Airway epithelial cell (primary cell): ENCODE data around the gene SELENOH. TPM values are rescaled to one million over a fixed set of nuclear protein-coding genes. Genes with fewer than 3 reads are reported as not detected.

Experiments
- total RNA-seq: library from RNA; depleted of rRNA; stranded (reverse); fragments of >200 nt; gene quantifications from 2 replicates; pipeline ENCODE4 v1.2.3, GENCODE V29; 2015

Gene SELENOH
- 174 and 240 TPM in 2 replicates for total RNA-seq

DNA sequence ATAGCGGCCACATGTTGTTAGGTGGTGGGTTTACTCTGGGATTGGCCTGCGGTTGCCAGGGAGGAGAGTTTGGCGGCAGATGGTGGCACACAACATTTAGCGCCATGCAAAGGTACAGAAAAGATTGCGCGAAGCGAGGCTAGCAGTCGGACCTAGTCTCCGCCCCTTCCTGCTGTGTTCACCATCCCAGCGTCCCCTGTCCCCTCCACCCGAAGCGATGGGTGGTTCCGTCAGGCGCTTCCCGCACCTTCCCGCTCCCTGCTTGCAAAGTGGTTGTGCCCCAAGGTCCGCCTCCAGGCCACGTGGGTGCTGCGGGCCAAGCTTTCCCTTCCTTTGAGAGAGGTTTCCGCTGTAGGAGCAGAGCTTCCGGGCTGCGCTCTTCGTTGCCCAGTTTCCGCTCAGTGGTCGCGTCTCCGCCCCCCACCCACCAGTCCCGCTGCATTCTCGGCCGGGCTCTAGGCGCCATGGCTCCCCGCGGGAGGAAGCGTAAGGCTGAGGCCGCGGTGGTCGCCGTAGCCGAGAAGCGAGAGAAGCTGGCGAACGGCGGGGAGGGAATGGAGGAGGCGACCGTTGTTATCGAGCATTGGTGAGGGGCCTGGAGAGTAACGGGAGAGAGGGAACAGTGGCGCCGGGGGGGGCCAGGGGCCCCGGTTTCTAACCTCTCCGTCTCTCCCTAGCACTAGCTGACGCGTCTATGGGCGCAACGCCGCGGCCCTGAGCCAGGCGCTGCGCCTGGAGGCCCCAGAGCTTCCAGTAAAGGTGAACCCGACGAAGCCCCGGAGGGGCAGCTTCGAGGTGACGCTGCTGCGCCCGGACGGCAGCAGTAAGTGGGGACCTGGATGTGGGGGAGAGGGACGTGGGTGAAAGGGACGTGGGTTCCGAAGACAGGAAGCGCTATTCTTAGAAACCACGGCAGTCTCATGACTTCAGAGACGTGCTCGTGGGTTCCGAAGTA is at the start of gene SELENOH:
TSS of gene SELENOH (plus strand) at position 360 of the 955 bp plus-strand sequence. CDS start at position 465, 105 bp downstream.

DNA sequence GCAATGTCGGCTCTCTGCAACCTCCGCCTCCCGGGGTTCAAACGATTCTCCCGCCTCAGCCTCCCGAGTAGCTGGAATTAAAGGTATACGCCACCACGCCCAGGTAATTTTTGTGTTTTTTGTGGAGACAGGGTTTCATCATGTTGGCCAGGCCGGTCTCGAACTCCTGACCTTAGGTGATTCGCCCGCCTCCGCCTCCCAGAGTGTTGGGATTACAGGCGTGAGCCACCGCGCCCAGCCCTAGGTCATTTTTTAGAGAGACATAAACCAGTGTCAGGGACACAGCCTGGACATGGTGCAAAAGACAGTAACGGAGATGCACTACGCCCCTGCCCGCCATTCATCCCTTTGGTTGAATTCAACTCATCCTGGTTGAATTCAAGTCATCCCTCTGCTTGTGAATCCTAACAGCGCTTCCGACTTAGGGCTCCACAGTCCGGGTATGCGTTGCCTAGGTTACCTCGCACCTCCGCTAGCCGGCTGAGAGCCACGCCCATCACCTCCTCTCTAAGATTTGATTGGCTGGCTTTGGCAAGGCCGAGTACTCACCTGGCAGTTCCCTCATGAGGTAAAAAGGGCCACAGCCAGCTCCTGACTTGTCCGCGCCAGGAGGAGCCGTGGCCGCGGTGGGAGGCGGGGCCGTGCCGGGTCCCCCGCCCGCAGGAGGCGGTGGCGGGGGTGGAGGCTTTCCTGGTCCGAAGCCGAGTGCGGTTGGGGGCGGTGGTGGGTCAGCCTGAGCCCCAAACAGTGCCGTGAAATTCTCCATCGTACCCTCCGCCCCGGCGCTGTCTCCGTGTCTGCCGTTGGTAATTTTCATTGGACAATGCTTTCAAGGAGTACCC is 29.7 kb upstream of the SELENOH start, which contains the start of gene MED19:
TSS of gene MED19 (minus strand) at position 802 of the 842 bp plus-strand sequence. CDS start at position 766, 36 bp downstream.

DNA sequence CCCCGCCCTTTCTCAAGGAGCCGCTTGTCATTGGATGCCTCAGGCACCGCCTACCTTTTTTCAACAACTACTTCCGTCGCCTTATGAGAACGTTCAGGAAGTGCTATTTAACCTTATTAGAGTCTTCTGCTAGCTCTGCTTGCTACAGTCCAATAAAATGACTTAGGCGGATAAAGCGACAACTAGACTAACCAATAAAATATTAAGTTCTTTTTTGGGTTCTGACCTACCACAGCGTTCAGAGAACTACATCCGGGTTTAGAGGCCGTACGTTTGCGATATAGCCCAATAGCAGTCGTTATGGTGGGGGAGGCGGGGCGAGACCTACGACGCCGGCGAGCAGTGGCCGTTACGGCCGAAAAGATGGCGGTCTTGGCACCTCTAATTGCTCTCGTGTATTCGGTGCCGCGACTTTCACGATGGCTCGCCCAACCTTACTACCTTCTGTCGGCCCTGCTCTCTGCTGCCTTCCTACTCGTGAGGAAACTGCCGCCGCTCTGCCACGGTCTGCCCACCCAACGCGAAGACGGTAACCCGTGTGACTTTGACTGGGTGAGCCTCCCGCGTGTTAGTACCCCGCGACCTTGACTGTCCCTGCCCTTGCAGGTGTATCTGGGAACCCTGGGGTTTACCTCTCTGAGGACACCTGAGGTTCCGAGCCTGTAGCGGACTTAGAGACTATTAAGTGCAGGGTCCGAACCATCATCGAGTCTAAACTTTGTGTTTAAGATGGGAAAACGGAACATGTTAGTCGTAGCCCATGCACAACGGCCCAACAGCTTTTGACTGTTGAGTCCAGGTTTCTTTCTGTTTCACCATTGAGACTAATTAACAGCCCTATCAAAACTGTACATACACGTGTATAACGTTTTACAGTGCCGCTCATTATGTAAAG is 28.8 kb upstream of the SELENOH start, which contains the start of gene TMX2:
TSS of gene TMX2 (plus strand) at position 338 of the 895 bp plus-strand sequence. CDS start at position 364, 26 bp downstream.

GRCh38 chr11:57751676-57752253 is 10.5 kb downstream of the SELENOH start, which contains the start of gene BTBD18:
Gene BTBD18, minus strand, starts transcription at chr11:57751819. Its CDS starts 631 bp downstream, at chr11:57751188.

DNA sequence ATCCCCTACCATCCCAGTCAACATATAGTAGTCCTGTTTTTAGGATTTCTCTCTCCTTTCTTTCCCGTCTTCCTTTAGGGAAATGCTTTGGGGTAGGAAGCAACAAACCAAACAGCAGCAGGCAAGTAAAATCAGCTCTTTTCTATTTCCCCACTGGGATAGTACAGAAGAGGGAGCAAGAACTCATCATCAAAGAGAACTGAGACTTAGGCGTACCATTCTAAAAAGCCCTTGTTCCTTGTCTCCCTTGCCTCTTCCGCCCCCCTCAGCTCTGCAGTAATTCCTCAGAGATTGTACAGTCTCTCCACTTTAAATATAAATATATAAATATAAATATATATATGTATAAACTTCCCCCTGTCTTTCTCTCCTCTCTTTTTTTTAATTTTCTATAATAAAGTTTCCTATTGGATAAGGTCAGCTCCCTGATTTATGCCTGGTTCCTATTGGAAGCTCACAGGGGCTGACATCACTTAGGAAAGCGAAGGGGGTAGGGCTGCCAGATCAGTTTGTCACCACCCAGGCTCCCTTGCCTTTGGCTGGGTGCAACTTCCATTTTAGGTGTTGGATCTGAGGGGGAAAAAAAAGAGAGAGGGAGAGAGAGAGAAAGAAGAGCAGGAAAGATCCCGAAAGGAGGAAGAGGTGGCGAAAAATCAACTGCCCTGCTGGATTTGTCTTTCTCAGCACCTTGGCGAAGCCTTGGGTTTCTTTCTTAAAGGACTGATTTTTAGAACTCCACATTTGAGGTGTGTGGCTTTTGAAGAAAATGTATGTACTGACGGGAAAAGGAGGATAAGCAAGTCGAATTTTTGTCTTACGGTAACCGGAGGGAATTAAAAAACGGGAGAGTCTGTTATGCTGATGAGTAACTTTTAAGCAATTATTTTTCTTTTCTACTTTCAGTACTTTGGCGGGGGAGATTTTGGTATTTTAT is 20.3 kb downstream of the SELENOH start, which contains the start of gene CTNND1:
TSS of gene CTNND1 (plus strand) at position 502 of the 934 bp plus-strand sequence. CDS start 29,677 bp downstream, outside the sequence.

Other genes starting within 250 kb of the SELENOH start
- 0.79 and 2.1 TPM in 2 replicates for gene SLC43A1, start 225.8 kb upstream of the SELENOH start, total RNA-seq
- gene TIMM10, start 210.7 kb upstream of the SELENOH start, total RNA-seq: 66.0 and 89.9 TPM in 2 replicates
- gene SMTNL1, start 203.9 kb upstream of the SELENOH start, total RNA-seq: not detected in 2 replicates
- 4.6 and 4.9 TPM in 2 replicates for gene UBE2L6, start 173.8 kb upstream of the SELENOH start, total RNA-seq
- 0.42 and 1.1 TPM in 2 replicates for gene SERPING1, start 143.8 kb upstream of the SELENOH start, total RNA-seq
- not detected in 2 replicates for gene YPEL4, start 91.6 kb upstream of the SELENOH start, total RNA-seq
- gene CLP1, start 83.7 kb upstream of the SELENOH start, total RNA-seq: 14.5 and 16.4 TPM in 2 replicates
- 35.3 and 50.7 TPM in 2 replicates for gene ZDHHC5, start 73.4 kb upstream of the SELENOH start, total RNA-seq
- 7.3 and 18.8 TPM in 2 replicates for gene MED19, start 29.3 kb upstream of the SELENOH start, total RNA-seq
- gene TMX2, start 28.9 kb upstream of the SELENOH start, total RNA-seq: 47.6 and 65.7 TPM in 2 replicates
- gene BTBD18, start 10.3 kb downstream of the SELENOH start, total RNA-seq: not detected in 2 replicates
- gene CTNND1, start 20.3 kb downstream of the SELENOH start, total RNA-seq: 151 and 171 TPM in 2 replicates